Astrocyte (in vitro differentiated cells and primary cell): ENCODE results near the gene GLYAT. TPM values are rescaled to one million over a fixed set of nuclear protein-coding genes. Genes with fewer than 3 reads are reported as not detected.
A peak's percentile ranks its signal among the peaks of the same experiment; 100 is the strongest.

Experiments used
- DNase-seq: peaks from one replicate; pipeline ENCODE4 v3.0.0-alpha.2; 2010; ENCODE audit warnings: low read depth
- FAIRE-seq: peaks from 2 replicates; lab custom pipeline; 2011; peaks lifted over from hg19 to GRCh38; lab: Jason Lieb, UNC
- H2AFZ ChIP-seq: 2 replicates; pipeline ENCODE4 v1.6.0; 2012; ENCODE audit warnings: low read depth, low read length, inconsistent platforms
- H3K27ac ChIP-seq: 2 replicates; pipeline ENCODE4 v1.5.1; 2011; ENCODE audit warnings: low read depth, low read length, inconsistent platforms
- H3K27me3 ChIP-seq: 2 replicates; pipeline ENCODE4 v1.6.0; 2011; ENCODE audit warnings: low read length, inconsistent platforms; ENCODE audit not compliant: insufficient read depth
- H3K36me3 ChIP-seq: 2 replicates; pipeline ENCODE4 v1.5.1; 2011; ENCODE audit warnings: low read length, inconsistent platforms; ENCODE audit not compliant: insufficient read depth
- H3K4me1 ChIP-seq: 2 replicates; pipeline ENCODE4 v1.5.1; 2011; ENCODE audit warnings: low read length, inconsistent platforms; ENCODE audit not compliant: insufficient read depth
- H3K4me2 ChIP-seq: 2 replicates; pipeline ENCODE4 v1.6.0; 2012; ENCODE audit warnings: low read length, inconsistent platforms
- H3K4me3 ChIP-seq: 2 replicates; pipeline ENCODE4 v1.5.1; 2011; ENCODE audit warnings: low read depth, mild to moderate bottlenecking, low read length, inconsistent platforms; ENCODE audit not compliant: insufficient read depth
- H3K79me2 ChIP-seq: 2 replicates; pipeline ENCODE4 v1.6.0; 2012; ENCODE audit warnings: mild to moderate bottlenecking, low read length, inconsistent platforms; ENCODE audit not compliant: insufficient read depth
- H3K9ac ChIP-seq: 2 replicates; pipeline ENCODE4 v1.6.0; 2012; ENCODE audit warnings: mild to moderate bottlenecking, low read length, inconsistent platforms
- H3K9me3 ChIP-seq: 2 replicates; pipeline ENCODE4 v1.5.1; 2012; ENCODE audit warnings: low read depth, mild to moderate bottlenecking, low read length, inconsistent platforms; ENCODE audit not compliant: insufficient read depth
- H4K20me1 ChIP-seq: 2 replicates; pipeline ENCODE4 v1.6.0; 2012; ENCODE audit warnings: low read length, inconsistent platforms; ENCODE audit not compliant: insufficient read depth
- H3K27ac Mint-ChIP-seq: one replicate; pipeline ENCODE4 v1.8.0; 2021; ENCODE audit warnings: mild to moderate bottlenecking, mixed read lengths; ENCODE audit not compliant: unreplicated experiment
- H3K27me3 Mint-ChIP-seq: one replicate; pipeline ENCODE4 v1.8.0; 2021; ENCODE audit warnings: low read depth, mixed read lengths; ENCODE audit not compliant: unreplicated experiment
- H3K36me3 Mint-ChIP-seq: one replicate; pipeline ENCODE4 v1.8.0; 2021; ENCODE audit warnings: low read depth, mixed read lengths; ENCODE audit not compliant: unreplicated experiment
- H3K4me1 Mint-ChIP-seq: one replicate; pipeline ENCODE4 v1.8.0; 2021; ENCODE audit warnings: low read depth, mixed read lengths; ENCODE audit not compliant: unreplicated experiment
- H3K4me3 Mint-ChIP-seq: one replicate; pipeline ENCODE4 v1.8.0; 2021; ENCODE audit warnings: mild to moderate bottlenecking, moderate library complexity, mixed read lengths; ENCODE audit not compliant: unreplicated experiment
- H3K9me3 Mint-ChIP-seq: one replicate; pipeline ENCODE4 v1.8.0; 2021; ENCODE audit warnings: mild to moderate bottlenecking, mixed read lengths; ENCODE audit not compliant: unreplicated experiment
- CTCF ChIP-seq: IDR thresholded peaks from 2 replicates; pipeline ENCODE4 v1.5.1; 2011; ENCODE audit warnings: low read depth, mild to moderate bottlenecking, inconsistent platforms, low read length, moderate library complexity; ENCODE audit not compliant: insufficient read depth
- EZH2 ChIP-seq: IDR thresholded peaks from 2 replicates; pipeline ENCODE4 v1.6.1; 2012; ENCODE audit warnings: mild to moderate bottlenecking, low read length, inconsistent platforms; ENCODE audit not compliant: insufficient read depth
- total RNA-seq: library from RNA; stranded (reverse); gene quantifications from 2 replicates; pipeline ENCODE4 v1.2.1, GENCODE V29; 2021

GLYAT gene
- total RNA-seq, 1 donor from 2014 or later = not detected

DNA sequence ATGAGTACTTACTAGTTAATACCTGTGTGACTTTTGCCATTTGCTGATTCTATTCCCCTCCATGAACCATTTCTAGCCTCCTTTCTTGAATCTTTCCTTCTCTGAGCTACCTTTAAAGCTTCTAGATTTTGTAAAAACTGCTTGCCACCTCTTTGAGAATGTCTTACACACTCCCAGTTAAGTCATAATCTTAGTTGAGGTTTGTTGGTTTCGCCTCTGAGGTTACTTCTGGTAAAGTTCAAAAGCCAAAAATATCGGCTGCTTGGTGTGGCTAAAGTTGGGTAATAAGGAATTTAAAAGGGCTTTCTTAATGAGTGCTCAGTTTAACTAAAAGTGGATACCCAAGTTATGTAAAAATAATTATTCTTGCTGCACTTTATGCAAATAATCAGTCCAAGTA lies 10.4 kb upstream of the GLYAT start:
- no peak overlapping the region for H3K9ac ChIP-seq
- Mint-ChIP-seq H3K36me3 (peaks cover 1% of the 10 kb centered on the region), H3K4me3 (no peak overlapping the region), H3K27ac (no peak overlapping the region), H3K9me3 (peaks cover 11% of the 10 kb centered on the region), H3K4me1 (peaks cover 9% of the 10 kb centered on the region), H3K27me3 (no peaks in the 10 kb centered on the region)
- no peaks in the 10 kb centered on the region for H3K4me1 ChIP-seq
- H3K4me3 ChIP-seq = no peak overlapping the region
- H2AFZ ChIP-seq = no peak overlapping the region
- H3K27me3 ChIP-seq = no peaks in the 10 kb centered on the region
- no peak overlapping the region for H3K27ac ChIP-seq
- H3K4me2 ChIP-seq = no peak overlapping the region
- H3K36me3 ChIP-seq = no peaks in the 10 kb centered on the region
- FAIRE-seq (no peak), DNase-seq (no peak)
- no peaks in the 10 kb centered on the region for H4K20me1 ChIP-seq
- TF ChIP-seq CTCF = no peak
- no peak for TF ChIP-seq EZH2
- H3K79me2 ChIP-seq = no peaks in the 10 kb centered on the region
- H3K9me3 ChIP-seq = no peaks in the 10 kb centered on the region

- Mint-ChIP-seq H3K4me1 (peaks cover 9% of the 10 kb centered on the region), H3K36me3 (peaks cover 1% of the 10 kb centered on the region), H3K27ac (no peak overlapping the region), H3K27me3 (no peaks in the 10 kb centered on the region), H3K9me3 (peaks cover 11% of the 10 kb centered on the region), H3K4me3 (peak overlapping the region; percentile 40)
- no peak for TF ChIP-seq EZH2
- no peak overlapping the region for H3K27ac ChIP-seq
- no peak overlapping the region for H3K9ac ChIP-seq
- DNase-seq (no peak), FAIRE-seq (no peak)
- H3K9me3 ChIP-seq = no peaks in the 10 kb centered on the region
- no peak overlapping the region for H3K4me3 ChIP-seq
- H3K79me2 ChIP-seq = no peaks in the 10 kb centered on the region
- no peak overlapping the region for H3K4me2 ChIP-seq
- no peaks in the 10 kb centered on the region for H3K4me1 ChIP-seq
- H2AFZ ChIP-seq = no peak overlapping the region
- no peaks in the 10 kb centered on the region for H3K27me3 ChIP-seq
- H3K36me3 ChIP-seq = no peaks in the 10 kb centered on the region
- no peaks in the 10 kb centered on the region for H4K20me1 ChIP-seq
Observed at GRCh38 chr11:58741127-58741526, 9.4 kb upstream of the GLYAT start.

- H4K20me1 ChIP-seq = no peaks in the 10 kb centered on the region
- no peak for FAIRE-seq
- Mint-ChIP-seq H3K4me3 (no peak overlapping the region), H3K27me3 (no peaks in the 10 kb centered on the region), H3K4me1 (peaks cover 9% of the 10 kb centered on the region), H3K27ac (no peak overlapping the region), H3K9me3 (peaks cover 11% of the 10 kb centered on the region), H3K36me3 (no peaks in the 10 kb centered on the region)
- no peaks in the 10 kb centered on the region for H3K79me2 ChIP-seq
- no peak overlapping the region for H2AFZ ChIP-seq
- H3K27ac ChIP-seq = no peak overlapping the region
- H3K36me3 ChIP-seq = no peaks in the 10 kb centered on the region
- no peak overlapping the region for H3K9ac ChIP-seq
- H3K4me1 ChIP-seq = no peaks in the 10 kb centered on the region
- no peaks in the 10 kb centered on the region for H3K27me3 ChIP-seq
- H3K9me3 ChIP-seq = no peaks in the 10 kb centered on the region
- no peak for DNase-seq
- H3K4me3 ChIP-seq = no peak overlapping the region
- TF ChIP-seq CTCF (no peak), EZH2 (no peak)
- H3K4me2 ChIP-seq = peak overlapping the region; percentile 29
Observed at GRCh38 chr11:58740447-58740846, 8.7 kb upstream of the GLYAT start.
